HL-60 (cell line): Measurements from ENCODE around the gene C11orf71.

Experiments
- GABPA ChIP-seq: IDR thresholded peaks from 2 replicates; pipeline ENCODE4 v1.6.1; 2012; ENCODE audit warnings: low read depth
- POLR2AphosphoS5 ChIP-seq: IDR thresholded peaks from 2 replicates; pipeline ENCODE4 v1.6.1; 2012; ENCODE audit warnings: low read depth
- TF ChIP-seq, protein P1 (sequence below): IDR thresholded peaks from one replicate; pipeline ENCODE4 v1.5.1; 2011; ENCODE audit warnings: low read length, control low read depth, inconsistent platforms; ENCODE audit not compliant: insufficient read depth
- TF ChIP-seq, protein P2 (sequence below): IDR thresholded peaks from 2 replicates; pipeline ENCODE4 v1.6.1; 2012; ENCODE audit warnings: low read depth; ENCODE audit not compliant: insufficient replicate concordance

DNA sequence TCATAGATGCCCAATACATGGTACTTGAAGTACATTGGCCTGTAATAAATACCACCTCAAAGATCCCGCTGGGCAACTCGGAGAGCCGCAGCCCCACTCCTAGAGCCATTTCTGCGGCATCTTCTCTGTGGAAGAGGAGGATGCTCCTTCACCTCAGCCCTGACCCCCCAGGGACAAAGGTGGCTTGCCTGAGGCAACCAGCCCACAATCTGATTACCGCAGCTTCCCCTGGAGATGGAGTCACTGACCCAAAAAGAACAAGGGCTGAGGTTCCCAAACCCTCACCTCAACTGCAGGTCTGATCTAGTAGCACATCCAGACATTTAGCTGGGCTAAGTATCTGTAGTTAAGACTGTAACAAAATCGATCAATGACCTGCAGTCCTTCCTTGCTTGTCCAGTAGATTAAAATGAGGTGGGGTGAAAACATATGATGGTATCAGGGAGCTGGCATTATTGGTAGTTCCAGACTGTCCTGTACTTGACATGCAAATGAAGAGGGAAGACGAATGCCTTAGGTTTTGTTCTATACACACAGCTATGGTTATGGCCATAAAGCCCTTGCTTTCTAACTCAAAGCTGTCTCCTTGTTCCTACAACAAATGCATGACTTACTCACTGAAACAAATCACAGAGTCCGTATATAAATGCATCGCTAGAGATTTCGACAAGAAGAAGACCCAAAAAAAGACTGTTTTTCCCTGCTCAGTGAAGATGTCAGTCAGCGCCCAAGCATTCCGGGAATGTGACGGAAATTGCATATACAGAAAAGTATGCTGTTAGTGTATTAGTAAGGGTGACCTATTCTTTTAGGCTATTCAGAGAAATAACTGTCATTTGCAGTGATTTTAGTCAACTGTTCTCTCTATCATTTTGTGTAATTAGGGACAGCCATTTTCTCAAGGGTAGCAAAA, 33.7 kb downstream of the C11orf71 start:
- TF ChIP-seq, protein P1, sequence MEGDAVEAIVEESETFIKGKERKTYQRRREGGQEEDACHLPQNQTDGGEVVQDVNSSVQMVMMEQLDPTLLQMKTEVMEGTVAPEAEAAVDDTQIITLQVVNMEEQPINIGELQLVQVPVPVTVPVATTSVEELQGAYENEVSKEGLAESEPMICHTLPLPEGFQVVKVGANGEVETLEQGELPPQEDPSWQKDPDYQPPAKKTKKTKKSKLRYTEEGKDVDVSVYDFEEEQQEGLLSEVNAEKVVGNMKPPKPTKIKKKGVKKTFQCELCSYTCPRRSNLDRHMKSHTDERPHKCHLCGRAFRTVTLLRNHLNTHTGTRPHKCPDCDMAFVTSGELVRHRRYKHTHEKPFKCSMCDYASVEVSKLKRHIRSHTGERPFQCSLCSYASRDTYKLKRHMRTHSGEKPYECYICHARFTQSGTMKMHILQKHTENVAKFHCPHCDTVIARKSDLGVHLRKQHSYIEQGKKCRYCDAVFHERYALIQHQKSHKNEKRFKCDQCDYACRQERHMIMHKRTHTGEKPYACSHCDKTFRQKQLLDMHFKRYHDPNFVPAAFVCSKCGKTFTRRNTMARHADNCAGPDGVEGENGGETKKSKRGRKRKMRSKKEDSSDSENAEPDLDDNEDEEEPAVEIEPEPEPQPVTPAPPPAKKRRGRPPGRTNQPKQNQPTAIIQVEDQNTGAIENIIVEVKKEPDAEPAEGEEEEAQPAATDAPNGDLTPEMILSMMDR = no peak
- TF ChIP-seq POLR2AphosphoS5 = no peak
- no peak for TF ChIP-seq GABPA
- TF ChIP-seq, protein P2, sequence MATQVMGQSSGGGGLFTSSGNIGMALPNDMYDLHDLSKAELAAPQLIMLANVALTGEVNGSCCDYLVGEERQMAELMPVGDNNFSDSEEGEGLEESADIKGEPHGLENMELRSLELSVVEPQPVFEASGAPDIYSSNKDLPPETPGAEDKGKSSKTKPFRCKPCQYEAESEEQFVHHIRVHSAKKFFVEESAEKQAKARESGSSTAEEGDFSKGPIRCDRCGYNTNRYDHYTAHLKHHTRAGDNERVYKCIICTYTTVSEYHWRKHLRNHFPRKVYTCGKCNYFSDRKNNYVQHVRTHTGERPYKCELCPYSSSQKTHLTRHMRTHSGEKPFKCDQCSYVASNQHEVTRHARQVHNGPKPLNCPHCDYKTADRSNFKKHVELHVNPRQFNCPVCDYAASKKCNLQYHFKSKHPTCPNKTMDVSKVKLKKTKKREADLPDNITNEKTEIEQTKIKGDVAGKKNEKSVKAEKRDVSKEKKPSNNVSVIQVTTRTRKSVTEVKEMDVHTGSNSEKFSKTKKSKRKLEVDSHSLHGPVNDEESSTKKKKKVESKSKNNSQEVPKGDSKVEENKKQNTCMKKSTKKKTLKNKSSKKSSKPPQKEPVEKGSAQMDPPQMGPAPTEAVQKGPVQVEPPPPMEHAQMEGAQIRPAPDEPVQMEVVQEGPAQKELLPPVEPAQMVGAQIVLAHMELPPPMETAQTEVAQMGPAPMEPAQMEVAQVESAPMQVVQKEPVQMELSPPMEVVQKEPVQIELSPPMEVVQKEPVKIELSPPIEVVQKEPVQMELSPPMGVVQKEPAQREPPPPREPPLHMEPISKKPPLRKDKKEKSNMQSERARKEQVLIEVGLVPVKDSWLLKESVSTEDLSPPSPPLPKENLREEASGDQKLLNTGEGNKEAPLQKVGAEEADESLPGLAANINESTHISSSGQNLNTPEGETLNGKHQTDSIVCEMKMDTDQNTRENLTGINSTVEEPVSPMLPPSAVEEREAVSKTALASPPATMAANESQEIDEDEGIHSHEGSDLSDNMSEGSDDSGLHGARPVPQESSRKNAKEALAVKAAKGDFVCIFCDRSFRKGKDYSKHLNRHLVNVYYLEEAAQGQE = no peak
